Stimulated activated CD4-positive, alpha-beta T cell treated with anti-CD3 and anti-CD28 coated beads, TNF-alpha, amount 100 ng/mL, for 1 hour (primary cell): ENCODE data around the gene SYNPO2.

ENCODE experiments used
- DNase-seq, 3 donors: peaks; one replicate each; pipeline ENCODE4 v3.0.0-alpha.2; 2020; ENCODE audit warnings: low read depth in 3 of 3, low spot score in 1 of 3

The SYNPO2 gene

GRCh38 chr4:118935819-118936218 is 47.2 kb downstream of the SYNPO2 start:
- no peak for DNase-seq

- DNase-seq, result no peak
Observed at GRCh38 chr4:118936406-118936805, 47.8 kb downstream of the SYNPO2 start.

- DNase-seq, result no peak
Observed at GRCh38 chr4:118939169-118939783, 50.6 kb downstream of the SYNPO2 start.

GRCh38 chr4:118941149-118941548 is 52.5 kb downstream of the SYNPO2 start:
- DNase-seq, result no peak

- no peak for DNase-seq
Observed at GRCh38 chr4:118941799-118942198, 53.1 kb downstream of the SYNPO2 start.

GRCh38 chr4:118942465-118942864 is 53.8 kb downstream of the SYNPO2 start:
- DNase-seq, result no peak

GRCh38 chr4:118947095-118947494 is 58.4 kb downstream of the SYNPO2 start:
- DNase-seq, result no peak

- no peak for DNase-seq
Observed at GRCh38 chr4:118948545-118949144, 60.0 kb downstream of the SYNPO2 start.

GRCh38 chr4:118950224-118950623 is 61.6 kb downstream of the SYNPO2 start:
- DNase-seq, result no peak

- no peak for DNase-seq
Observed at GRCh38 chr4:118950929-118951570, 62.4 kb downstream of the SYNPO2 start.

GRCh38 chr4:118953276-118953675 is 64.6 kb downstream of the SYNPO2 start:
- DNase-seq, result no peak

- no peak for DNase-seq
Observed at GRCh38 chr4:118954246-118954645, 65.6 kb downstream of the SYNPO2 start.

- DNase-seq, result no peak
Observed at GRCh38 chr4:118955515-118955914, 66.9 kb downstream of the SYNPO2 start.

- no peak for DNase-seq
Observed at GRCh38 chr4:118957722-118958445, 69.2 kb downstream of the SYNPO2 start.

GRCh38 chr4:118962540-118962939 is 73.9 kb downstream of the SYNPO2 start:
- no peak for DNase-seq

GRCh38 chr4:118964891-118965411 is 76.3 kb downstream of the SYNPO2 start:
- no peak for DNase-seq

GRCh38 chr4:118967393-118967792 is 78.7 kb downstream of the SYNPO2 start:
- DNase-seq, result no peak

- no peak for DNase-seq
Observed at GRCh38 chr4:118968005-118968404, 79.4 kb downstream of the SYNPO2 start.

- DNase-seq, result no peak
Observed at GRCh38 chr4:118968813-118969212, 80.2 kb downstream of the SYNPO2 start.

GRCh38 chr4:118969359-118969758 is 80.7 kb downstream of the SYNPO2 start:
- no peak for DNase-seq

GRCh38 chr4:118972167-118972566 is 83.5 kb downstream of the SYNPO2 start:
- DNase-seq, result no peak

- DNase-seq, result no peak
Observed at GRCh38 chr4:118973295-118973694, 84.6 kb downstream of the SYNPO2 start.
